ENCODE measurements around the gene PROP1.

Gene PROP1

DNA sequence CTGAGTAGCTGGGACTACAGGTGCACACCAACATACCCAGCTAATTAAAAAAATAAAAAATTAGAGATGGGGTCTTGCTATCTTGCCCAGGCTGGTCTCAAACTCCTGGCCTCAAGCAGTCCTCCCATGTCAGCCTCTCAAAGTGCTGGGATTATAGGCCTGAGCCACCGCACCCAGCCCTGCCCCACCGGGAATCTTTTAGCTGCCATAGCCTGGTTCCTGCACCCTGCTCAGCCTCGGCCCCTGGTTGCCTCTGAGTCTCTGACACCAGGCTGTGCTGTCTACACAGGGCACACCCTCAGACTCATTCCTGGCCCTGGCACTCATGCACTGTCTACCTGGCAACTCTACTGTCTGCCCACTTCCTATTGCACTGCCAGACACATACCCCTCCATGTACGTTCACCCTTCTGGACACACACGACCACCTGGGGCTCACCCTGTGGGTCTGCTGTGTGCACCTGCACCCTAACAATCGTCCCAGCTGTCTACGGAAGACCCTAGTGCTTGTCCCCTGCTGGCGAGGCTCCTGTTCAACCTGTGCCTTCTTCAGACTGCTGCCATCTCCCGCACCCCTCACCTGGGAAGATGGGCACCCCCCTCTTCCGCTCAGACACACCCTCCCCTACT, 1.4 kb downstream of the PROP1 start:
- H3K4me3 ChIP-seq (ENCODE audit: insufficient read depth, low read length, poor library complexity, severe bottlenecking), result no peak overlapping the region
- no peaks in the 10 kb centered on the region for H3K36me3 ChIP-seq (ENCODE audit: low read length)
- H4K20me1 ChIP-seq (ENCODE audit: low read depth, low read length), result no peaks in the 10 kb centered on the region
- no peak overlapping the region for H3K27ac ChIP-seq (ENCODE audit: low read depth, low read length)
- TF ChIP-seq, protein P1, sequence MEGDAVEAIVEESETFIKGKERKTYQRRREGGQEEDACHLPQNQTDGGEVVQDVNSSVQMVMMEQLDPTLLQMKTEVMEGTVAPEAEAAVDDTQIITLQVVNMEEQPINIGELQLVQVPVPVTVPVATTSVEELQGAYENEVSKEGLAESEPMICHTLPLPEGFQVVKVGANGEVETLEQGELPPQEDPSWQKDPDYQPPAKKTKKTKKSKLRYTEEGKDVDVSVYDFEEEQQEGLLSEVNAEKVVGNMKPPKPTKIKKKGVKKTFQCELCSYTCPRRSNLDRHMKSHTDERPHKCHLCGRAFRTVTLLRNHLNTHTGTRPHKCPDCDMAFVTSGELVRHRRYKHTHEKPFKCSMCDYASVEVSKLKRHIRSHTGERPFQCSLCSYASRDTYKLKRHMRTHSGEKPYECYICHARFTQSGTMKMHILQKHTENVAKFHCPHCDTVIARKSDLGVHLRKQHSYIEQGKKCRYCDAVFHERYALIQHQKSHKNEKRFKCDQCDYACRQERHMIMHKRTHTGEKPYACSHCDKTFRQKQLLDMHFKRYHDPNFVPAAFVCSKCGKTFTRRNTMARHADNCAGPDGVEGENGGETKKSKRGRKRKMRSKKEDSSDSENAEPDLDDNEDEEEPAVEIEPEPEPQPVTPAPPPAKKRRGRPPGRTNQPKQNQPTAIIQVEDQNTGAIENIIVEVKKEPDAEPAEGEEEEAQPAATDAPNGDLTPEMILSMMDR (IDR thresholded peaks at IDR 0.05; ENCODE audit: insufficient read depth, low read length, poor library complexity, severe bottlenecking), result no peak
- no peak for TF ChIP-seq EZH2phosphoT487 (conservative IDR thresholded peaks at IDR 0.05; ENCODE audit: low read length)
- no peak overlapping the region for H2AFZ ChIP-seq (ENCODE audit: low read depth, low read length, severe bottlenecking)
- no peaks in the 10 kb centered on the region for H3K79me2 ChIP-seq (ENCODE audit: insufficient read depth, low read length)
- no peak overlapping the region for H3K4me2 ChIP-seq (ENCODE audit: low read depth, low read length, poor library complexity, severe bottlenecking)
- H3F3A ChIP-seq (ENCODE audit: insufficient read depth), result no peaks in the 10 kb centered on the region
- H3K9me2 ChIP-seq (replicated peaks; ENCODE audit: insufficient read depth, low read length), result no peaks in the 10 kb centered on the region
- H3K9ac ChIP-seq (ENCODE audit: low read length), result no peak overlapping the region
- no peaks in the 10 kb centered on the region for H3K9me3 ChIP-seq (ENCODE audit: insufficient read depth, low read length)
- peaks cover 2% of the 10 kb centered on the region; the same call in 1 of the 2 replicates for H3K27me3 ChIP-seq (ENCODE audit: low read length)

- no peaks in the 10 kb centered on the region for H3K79me2 ChIP-seq (ENCODE audit: insufficient read depth, low read length)
- no peaks in the 10 kb centered on the region for H3K9me3 ChIP-seq (ENCODE audit: insufficient read depth, low read length)
- H3K9ac ChIP-seq (ENCODE audit: low read length), result no peak overlapping the region
- H3K4me3 ChIP-seq (ENCODE audit: insufficient read depth, low read length, poor library complexity, severe bottlenecking), result no peak overlapping the region
- no peaks in the 10 kb centered on the region for H3K9me2 ChIP-seq (replicated peaks; ENCODE audit: insufficient read depth, low read length)
- H2AFZ ChIP-seq (ENCODE audit: low read depth, low read length, severe bottlenecking), result no peak overlapping the region
- H3K4me2 ChIP-seq (ENCODE audit: low read depth, low read length, poor library complexity, severe bottlenecking), result no peak overlapping the region
- no peak overlapping the region for H3K27ac ChIP-seq (ENCODE audit: low read depth, low read length)
- no peaks in the 10 kb centered on the region for H4K20me1 ChIP-seq (ENCODE audit: low read depth, low read length)
- TF ChIP-seq EZH2phosphoT487 (conservative IDR thresholded peaks at IDR 0.05; ENCODE audit: low read length), result no peak
- TF ChIP-seq, protein P1 (IDR thresholded peaks at IDR 0.05; ENCODE audit: insufficient read depth, low read length, poor library complexity, severe bottlenecking), result no peak
- H3K36me3 ChIP-seq (ENCODE audit: low read length), result no peaks in the 10 kb centered on the region
- H3K27me3 ChIP-seq (ENCODE audit: low read length), result no peaks in the 10 kb centered on the region
- H3F3A ChIP-seq (ENCODE audit: insufficient read depth), result no peaks in the 10 kb centered on the region
These were observed 2.0 kb downstream of the PROP1 start for GRCh38 chr5:177994063-177994462.

DNA sequence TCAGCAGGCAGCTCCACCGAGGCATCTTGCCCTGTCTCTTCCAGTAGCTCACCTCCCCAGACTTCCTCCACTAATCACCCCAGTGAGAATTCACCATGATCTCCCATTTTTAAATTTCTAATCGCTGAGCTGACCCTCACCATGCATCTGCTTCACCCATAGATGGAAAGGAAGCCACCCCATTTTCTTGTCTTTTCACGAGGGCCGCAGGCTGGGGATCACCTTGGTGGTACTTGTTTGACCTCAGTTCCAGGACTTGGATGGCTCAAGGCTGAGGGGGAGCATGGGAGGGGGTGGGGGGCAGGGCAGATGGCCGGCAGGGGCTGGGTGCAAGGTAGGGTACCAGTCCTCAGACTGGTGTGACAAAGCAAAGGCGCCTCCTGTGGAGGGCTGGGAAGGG, 3.6 kb downstream of the PROP1 start:
- H3K27ac ChIP-seq (ENCODE audit: low read depth, low read length), result no peak overlapping the region
- H3K9me3 ChIP-seq (ENCODE audit: insufficient read depth, low read length), result no peaks in the 10 kb centered on the region
- no peaks in the 10 kb centered on the region for H3K36me3 ChIP-seq (ENCODE audit: low read length)
- H3K27me3 ChIP-seq (ENCODE audit: low read length), result no peaks in the 10 kb centered on the region
- H3K79me2 ChIP-seq (ENCODE audit: insufficient read depth, low read length), result no peaks in the 10 kb centered on the region
- TF ChIP-seq, protein P1 (IDR thresholded peaks at IDR 0.05; ENCODE audit: insufficient read depth, low read length, poor library complexity, severe bottlenecking), result no peak
- H3K4me3 ChIP-seq (ENCODE audit: insufficient read depth, low read length, poor library complexity, severe bottlenecking), result no peak overlapping the region
- H4K20me1 ChIP-seq (ENCODE audit: low read depth, low read length), result no peaks in the 10 kb centered on the region
- no peaks in the 10 kb centered on the region for H3K9me2 ChIP-seq (replicated peaks; ENCODE audit: insufficient read depth, low read length)
- no peak overlapping the region for H3K9ac ChIP-seq (ENCODE audit: low read length)
- H3K4me2 ChIP-seq (ENCODE audit: low read depth, low read length, poor library complexity, severe bottlenecking), result no peak overlapping the region
- H2AFZ ChIP-seq (ENCODE audit: low read depth, low read length, severe bottlenecking), result no peak overlapping the region
- H3F3A ChIP-seq (ENCODE audit: insufficient read depth), result no peaks in the 10 kb centered on the region

Data from SU-DHL-6 (cell line).